IMR-90 (cell line): ENCODE measurements around the gene PAK5. TPM values are rescaled to one million over a fixed set of nuclear protein-coding genes. Genes with fewer than 3 reads are reported as not detected.

Experiments used
- ATAC-seq: fragments of 200-7000 bp; cut with Tn5 transposase; 2 replicates; pipeline ENCODE4 v1.9.1; 2020; ENCODE audit warnings: low read depth, mild to moderate bottlenecking, moderate library complexity
- BruUV-seq: library from RNA; stranded (reverse); fragments of 400-500 nt; replicated peaks from 2 replicates; lab custom pipeline; 2021; lab: Mats Ljungman, UMichigan
- CTCF ChIA-PET: fragments of 300-600 bp; formaldehyde crosslinking; extraction: SDS; loops from one replicate; lab custom pipeline; 2021; ENCODE audit warnings: antibody characterized with exemption; lab: Yijun Ruan, JAX
- POLR2A ChIA-PET: fragments of 300-600 bp; sonication (Branson Sonifier 250); formaldehyde crosslinking; loops from one replicate; lab custom pipeline; 2022; ENCODE audit warnings: antibody characterized with exemption; ENCODE audit not compliant: unreplicated experiment; lab: Charles Lee
- DNase-seq: peaks from one replicate; pipeline ENCODE4 v3.0.0; 2013
- H2AFZ ChIP-seq: replicated peaks from 2 replicates; pipeline ENCODE3; 2013; ENCODE audit warnings: low read length, mild to moderate bottlenecking; ENCODE audit not compliant: poor library complexity
- H2AK5ac ChIP-seq: 2 replicates; pipeline ENCODE4 v1.6.1; 2013; ENCODE audit warnings: low read depth, low read length, inconsistent platforms
- H2AK9ac ChIP-seq: replicated peaks from 2 replicates; pipeline ENCODE3; 2013; ENCODE audit warnings: mild to moderate bottlenecking, low read depth, low read length, moderate library complexity; ENCODE audit not compliant: poor library complexity
- H2BK120ac ChIP-seq: 2 replicates; pipeline ENCODE4 v1.6.1; 2013; ENCODE audit warnings: low read depth, low read length, inconsistent platforms
- H2BK15ac ChIP-seq: 3 replicates; pipeline ENCODE4 v1.6.1; 2013; ENCODE audit warnings: low read depth, low read length, inconsistent platforms
- H2BK20ac ChIP-seq: 2 replicates; pipeline ENCODE4 v1.6.1; 2013; ENCODE audit warnings: low read depth, mild to moderate bottlenecking, inconsistent platforms, low read length, moderate library complexity
- H2BK5ac ChIP-seq: 2 replicates; pipeline ENCODE4 v1.6.1; 2013; ENCODE audit warnings: mild to moderate bottlenecking, low read depth, low read length, inconsistent platforms; ENCODE audit not compliant: poor library complexity, severe bottlenecking
- H3K14ac ChIP-seq: replicated peaks from 2 replicates; pipeline ENCODE4 v1.6.1; 2013; ENCODE audit warnings: low read depth, low read length, inconsistent platforms
- H3K18ac ChIP-seq: 2 replicates; pipeline ENCODE4 v1.6.1; 2013; ENCODE audit warnings: low read depth, low read length, control low read depth
- H3K23ac ChIP-seq: 2 replicates; pipeline ENCODE4 v1.6.1; 2013; ENCODE audit warnings: low read depth, low read length, inconsistent platforms
- H3K27ac ChIP-seq: 2 replicates; pipeline ENCODE4 v1.5.1; 2013; ENCODE audit warnings: mild to moderate bottlenecking, control low read depth, low read length; ENCODE audit not compliant: insufficient read depth
- H3K27me3 ChIP-seq: 2 replicates; pipeline ENCODE4 v1.6.1; 2013; ENCODE audit warnings: low read length; ENCODE audit not compliant: control insufficient read depth, insufficient read depth
- H3K36me3 ChIP-seq: 2 replicates; pipeline ENCODE4 v1.6.1; 2013; ENCODE audit warnings: low read length, mixed read lengths; ENCODE audit not compliant: control insufficient read depth, insufficient read depth
- H3K4ac ChIP-seq: 2 replicates; pipeline ENCODE4 v1.6.1; 2013; ENCODE audit warnings: low read depth, low read length, inconsistent platforms
- H3K4me1 ChIP-seq: 2 replicates; pipeline ENCODE4 v1.6.1; 2013; ENCODE audit warnings: low read length, mixed read lengths; ENCODE audit not compliant: control insufficient read depth, insufficient read depth
- H3K4me2 ChIP-seq: 2 replicates; pipeline ENCODE4 v1.6.1; 2013; ENCODE audit warnings: low read depth, mild to moderate bottlenecking, control low read depth, low read length, moderate library complexity
- H3K4me3 ChIP-seq: 2 replicates; pipeline ENCODE4 v1.5.1; 2013; ENCODE audit warnings: low read depth, mild to moderate bottlenecking, control low read depth, low read length, moderate library complexity; ENCODE audit not compliant: insufficient read depth
- H3K56ac ChIP-seq: 2 replicates; pipeline ENCODE4 v1.6.1; 2013; ENCODE audit warnings: low read length, inconsistent platforms; ENCODE audit not compliant: insufficient read depth; ENCODE audit errors: extremely low read depth
- H3K79me1 ChIP-seq, 2 experiments: 2 replicates each; pipeline ENCODE4 v1.6.1; 2013; ENCODE audit warnings: low read length in 2 of 2, inconsistent platforms in 1 of 2, low read depth in 1 of 2
- H3K9ac ChIP-seq: 2 replicates; pipeline ENCODE4 v1.6.1; 2013; ENCODE audit warnings: low read depth, low read length, control low read depth
- H3K9me1 ChIP-seq: 2 replicates; pipeline ENCODE4 v1.6.1; 2013; ENCODE audit warnings: low read length, inconsistent platforms; ENCODE audit not compliant: insufficient read depth
- H3K9me3 ChIP-seq: 2 replicates; pipeline ENCODE4 v1.6.1; 2013; ENCODE audit warnings: low read length; ENCODE audit not compliant: control insufficient read depth, insufficient read depth
- H4K20me1 ChIP-seq: 2 replicates; pipeline ENCODE4 v1.6.1; 2013; ENCODE audit warnings: low read length, inconsistent platforms; ENCODE audit not compliant: insufficient read depth
- H4K5ac ChIP-seq: 2 replicates; pipeline ENCODE4 v1.6.1; 2013; ENCODE audit warnings: mild to moderate bottlenecking, low read depth, low read length, control low read depth
- H4K8ac ChIP-seq, 2 experiments: 2 replicates each; pipeline ENCODE4 v1.6.1; 2013; ENCODE audit warnings: low read depth in 2 of 2, low read length in 2 of 2, control low read depth in 1 of 2, inconsistent platforms in 1 of 2
- H4K91ac ChIP-seq: 2 replicates; pipeline ENCODE4 v1.6.1; 2013; ENCODE audit warnings: low read depth, low read length, inconsistent platforms; ENCODE audit not compliant: insufficient read depth
- CHD1 ChIP-seq: IDR thresholded peaks from 2 replicates; pipeline ENCODE4 v1.6.1; 2012; ENCODE audit warnings: low read depth, low read length, improper control_type of control experiment
- MAFK ChIP-seq: IDR thresholded peaks from 2 replicates; pipeline ENCODE4 v1.6.1; 2012; ENCODE audit warnings: low read depth, low read length, improper control_type of control experiment
- MAZ ChIP-seq: IDR thresholded peaks from 2 replicates; pipeline ENCODE4 v1.6.1; 2012; ENCODE audit warnings: low read depth, mild to moderate bottlenecking, low read length, improper control_type of control experiment, moderate library complexity, borderline replicate concordance
- MXI1 ChIP-seq: IDR thresholded peaks from 2 replicates; pipeline ENCODE4 v1.6.1; 2012; ENCODE audit warnings: low read depth, mild to moderate bottlenecking, low read length, moderate library complexity, borderline replicate concordance
- RAD21 ChIP-seq: IDR thresholded peaks from 2 replicates; pipeline ENCODE4 v1.6.1; 2012; ENCODE audit warnings: low read length, improper control_type of control experiment
- RFX5 ChIP-seq: IDR thresholded peaks from 2 replicates; pipeline ENCODE4 v1.8.0; 2012; ENCODE audit warnings: low read depth, mild to moderate bottlenecking, low read length, moderate library complexity
- SMC3 ChIP-seq: fragments of 150-350 bp; IDR thresholded peaks from 2 replicates; pipeline ENCODE4 v1.6.1; 2016; ENCODE audit warnings: low read depth, mild to moderate bottlenecking, antibody characterized with exemption, low read length, moderate library complexity
- USF2 ChIP-seq: fragments of 150-350 bp; IDR thresholded peaks from 2 replicates; pipeline ENCODE4 v1.6.1; 2017; ENCODE audit warnings: mild to moderate bottlenecking, antibody characterized with exemption, low read length, low read depth
- WGBS, 2 experiments: methylation state at CpG; one replicate each; pipeline versions ENCODE4 v1.1.5 to v1.1.7; 2013; ENCODE audit warnings: missing lambda C conversion rate in 2 of 2; ENCODE audit not compliant: insufficient read length in 1 of 2; ENCODE audit errors: extremely low coverage in 2 of 2; 5-methylcytosine and 5-hydroxymethylcytosine counted together
- dilution Hi-C: fragments of 300-500 bp; cut with HindIII; formaldehyde crosslinking; loops from one replicate; pipeline ENCODE4 v1.14.3; 2018; ENCODE audit warnings: low sequenced_read_pairs; ENCODE audit not compliant: unreplicated experiment
- in situ Hi-C: fragments of 300-500 bp; cut with MboI; formaldehyde crosslinking; loops from 3 replicates; pipeline ENCODE4 v1.14.3; 2019; ENCODE audit warnings: low sequenced_read_pairs, inconsistent platforms, mixed read lengths
- intact Hi-C: fragments of 100-400 bp; cut with micrococcal nuclease; formaldehyde crosslinking; loops from 2 replicates; pipeline ENCODE4 v1.10.0; 2022
- polyA plus RNA-seq, 3 experiments: library from polyadenylated mRNA; depleted of rRNA; stranded (reverse); fragments of >200 nt; gene quantifications; 2 replicates each; pipeline ENCODE4 v1.2.3, GENCODE V29; 2012; ENCODE audit warnings: low replicate concordance in 1 of 3
- total RNA-seq: library from RNA; depleted of rRNA; stranded (reverse); fragments of >200 nt; gene quantifications from 2 replicates; pipeline ENCODE4 v1.2.3, GENCODE V29; 2012
- TF ChIP-seq, protein P1 (sequence below): conservative IDR thresholded peaks from 2 replicates; pipeline ENCODE4 v1.5.1; 2012; ENCODE audit warnings: mild to moderate bottlenecking, low read depth, low read length, improper control_type of control experiment
- TF ChIP-seq, protein P2 (sequence below): fragments of 150-350 bp; IDR thresholded peaks from 2 replicates; pipeline ENCODE4 v1.6.1; 2016; ENCODE audit warnings: low read depth, mild to moderate bottlenecking, low read length, moderate library complexity, borderline replicate concordance

PAK5 gene
- total and polyA plus RNA-seq, 2 of the 4 experiments (the other 2 are of a cell fraction), result not detected

DNA sequence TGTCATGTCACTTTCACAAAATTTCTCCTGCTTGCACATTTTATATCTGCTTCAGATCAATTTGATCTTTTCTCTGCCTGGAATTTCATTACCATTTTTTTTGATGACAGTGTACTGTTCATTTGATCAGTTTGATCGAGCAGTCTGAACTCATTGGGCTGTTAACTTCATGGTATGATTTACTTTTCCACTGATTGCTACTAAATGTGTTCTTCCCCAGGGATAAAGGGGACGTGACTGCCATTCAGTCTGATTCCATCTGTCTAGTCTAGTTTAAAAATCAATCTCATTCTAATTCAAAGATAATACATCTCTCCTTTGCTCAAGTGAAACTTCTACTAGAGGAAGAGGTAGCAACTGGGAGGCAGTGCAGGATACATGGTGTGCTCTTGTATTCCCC is 303.4 kb downstream of the PAK5 start:
- Histone ChIP-seq H3K23ac (no peak overlapping the region), H4K8ac (no peak overlapping the region), H3K4me1 (no peaks in the 10 kb centered on the region), H3K27me3 (peaks cover 8% of the 10 kb centered on the region), H3K18ac (no peak overlapping the region), H2AFZ (no peak overlapping the region), H2BK5ac (no peak overlapping the region), H3K4ac (no peak overlapping the region), H3K56ac (no peak overlapping the region), H3K14ac (no peak overlapping the region), H3K27ac (no peak overlapping the region), H2BK20ac (no peak overlapping the region), H3K9ac (no peak overlapping the region), H3K4me2 (no peak overlapping the region), H2AK5ac (no peak overlapping the region), H3K9me3 (no peaks in the 10 kb centered on the region), H3K79me1 (no peaks in the 10 kb centered on the region), H3K4me3 (no peak overlapping the region), H4K91ac (no peak overlapping the region), H2BK15ac (no peak overlapping the region), H4K20me1 (0 out of 2 replicates have a peak, but pooled peaks cover 3% of the 10 kb centered on the region), H3K36me3 (no peaks in the 10 kb centered on the region), H3K9me1 (no peaks in the 10 kb centered on the region; the same call in 1 of the 2 replicates), H4K5ac (no peak overlapping the region), H2BK120ac (no peak overlapping the region), H2AK9ac (no peak overlapping the region)
- no TSS peak for BruUV-seq
- ChIA-PET CTCF (no interaction called here), POLR2A (no interaction called here)
- no peak for TF ChIP-seq MAFK
- TF ChIP-seq, protein P1, sequence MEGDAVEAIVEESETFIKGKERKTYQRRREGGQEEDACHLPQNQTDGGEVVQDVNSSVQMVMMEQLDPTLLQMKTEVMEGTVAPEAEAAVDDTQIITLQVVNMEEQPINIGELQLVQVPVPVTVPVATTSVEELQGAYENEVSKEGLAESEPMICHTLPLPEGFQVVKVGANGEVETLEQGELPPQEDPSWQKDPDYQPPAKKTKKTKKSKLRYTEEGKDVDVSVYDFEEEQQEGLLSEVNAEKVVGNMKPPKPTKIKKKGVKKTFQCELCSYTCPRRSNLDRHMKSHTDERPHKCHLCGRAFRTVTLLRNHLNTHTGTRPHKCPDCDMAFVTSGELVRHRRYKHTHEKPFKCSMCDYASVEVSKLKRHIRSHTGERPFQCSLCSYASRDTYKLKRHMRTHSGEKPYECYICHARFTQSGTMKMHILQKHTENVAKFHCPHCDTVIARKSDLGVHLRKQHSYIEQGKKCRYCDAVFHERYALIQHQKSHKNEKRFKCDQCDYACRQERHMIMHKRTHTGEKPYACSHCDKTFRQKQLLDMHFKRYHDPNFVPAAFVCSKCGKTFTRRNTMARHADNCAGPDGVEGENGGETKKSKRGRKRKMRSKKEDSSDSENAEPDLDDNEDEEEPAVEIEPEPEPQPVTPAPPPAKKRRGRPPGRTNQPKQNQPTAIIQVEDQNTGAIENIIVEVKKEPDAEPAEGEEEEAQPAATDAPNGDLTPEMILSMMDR, result no peak
- no peak for TF ChIP-seq CHD1
- no peak for TF ChIP-seq MXI1
- TF ChIP-seq MAZ, result no peak
- TF ChIP-seq, protein P2, sequence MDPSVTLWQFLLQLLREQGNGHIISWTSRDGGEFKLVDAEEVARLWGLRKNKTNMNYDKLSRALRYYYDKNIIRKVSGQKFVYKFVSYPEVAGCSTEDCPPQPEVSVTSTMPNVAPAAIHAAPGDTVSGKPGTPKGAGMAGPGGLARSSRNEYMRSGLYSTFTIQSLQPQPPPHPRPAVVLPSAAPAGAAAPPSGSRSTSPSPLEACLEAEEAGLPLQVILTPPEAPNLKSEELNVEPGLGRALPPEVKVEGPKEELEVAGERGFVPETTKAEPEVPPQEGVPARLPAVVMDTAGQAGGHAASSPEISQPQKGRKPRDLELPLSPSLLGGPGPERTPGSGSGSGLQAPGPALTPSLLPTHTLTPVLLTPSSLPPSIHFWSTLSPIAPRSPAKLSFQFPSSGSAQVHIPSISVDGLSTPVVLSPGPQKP, result no peak
- no peak for TF ChIP-seq RFX5
- no peak for TF ChIP-seq SMC3
- no peak for TF ChIP-seq RAD21
- TF ChIP-seq USF2, result no peak
- intact Hi-C loops, result no loop called here
- no peak for DNase-seq
- no peak for ATAC-seq
- no CpG with 5 or more reads among the region's 2 CpGs for WGBS, 2 experiments
- dilution Hi-C loops, result no loop called here
- in situ Hi-C loops, result no loop called here
